Neuronal stem cell (in vitro differentiated cells): ENCODE data around the gene CELSR2.
A peak's percentile ranks its signal among the peaks of the same experiment; 100 is the strongest.

Experiments
- DNase-seq: peaks from one replicate; pipeline ENCODE4 v3.0.0-alpha.2; 2013; ENCODE audit warnings: low spot score
- H2AFZ ChIP-seq: one replicate; pipeline ENCODE4 v1.6.1; 2013; ENCODE audit warnings: mild to moderate bottlenecking, low read length, inconsistent platforms
- H2AK5ac ChIP-seq: 2 replicates; pipeline ENCODE4 v1.6.1; 2013; ENCODE audit warnings: low read depth, mild to moderate bottlenecking, inconsistent platforms, low read length, moderate library complexity, mixed read lengths
- H2BK120ac ChIP-seq: 2 replicates; pipeline ENCODE4 v1.6.1; 2013; ENCODE audit warnings: low read depth, mild to moderate bottlenecking, inconsistent platforms, low read length, moderate library complexity, mixed read lengths
- H2BK12ac ChIP-seq: one replicate; pipeline ENCODE4 v1.6.1; 2013; ENCODE audit warnings: low read length, inconsistent platforms
- H2BK15ac ChIP-seq: 2 replicates; pipeline ENCODE4 v1.6.1; 2013; ENCODE audit warnings: mild to moderate bottlenecking, low read length, inconsistent platforms, mixed read lengths
- H2BK5ac ChIP-seq: one replicate; pipeline ENCODE4 v1.6.1; 2013; ENCODE audit warnings: inconsistent platforms, mild to moderate bottlenecking, low read length, moderate library complexity
- H3K14ac ChIP-seq: one replicate; pipeline ENCODE4 v1.6.1; 2013; ENCODE audit warnings: low read length, inconsistent platforms
- H3K18ac ChIP-seq: 2 replicates; pipeline ENCODE4 v1.6.1; 2013; ENCODE audit warnings: low read length, inconsistent platforms
- H3K23ac ChIP-seq: 2 replicates; pipeline ENCODE4 v1.6.1; 2013; ENCODE audit warnings: low read depth, mild to moderate bottlenecking, mixed read lengths, low read length, inconsistent platforms; ENCODE audit not compliant: poor library complexity
- H3K27ac ChIP-seq: replicated peaks from 3 replicates; pipeline ENCODE4 v1.5.1; 2013; ENCODE audit warnings: low read length, inconsistent platforms
- H3K27me3 ChIP-seq, 3 experiments: 2 replicates each; pipeline ENCODE4 v1.6.1; 2013; ENCODE audit warnings: low read length in 3 of 3, mild to moderate bottlenecking in 2 of 3, inconsistent platforms in 1 of 3, low read depth in 1 of 3, mixed read lengths in 1 of 3, moderate library complexity in 1 of 3; ENCODE audit not compliant: control insufficient read depth in 3 of 3, insufficient read depth in 3 of 3
- H3K36me3 ChIP-seq, 2 donors: replicated peaks in 1 of 2; 2 replicates each; pipeline ENCODE4 v1.6.1; 2013; ENCODE audit warnings: low read length in 2 of 2; ENCODE audit not compliant: control insufficient read depth in 2 of 2, insufficient read depth in 2 of 2
- H3K4ac ChIP-seq: 2 replicates; pipeline ENCODE4 v1.6.1; 2013; ENCODE audit warnings: inconsistent platforms, mild to moderate bottlenecking, low read length, moderate library complexity
- H3K4me1 ChIP-seq, 2 donors: 1 replicate in 1 of 2; 2 replicates in 1 of 2; pipeline ENCODE4 v1.6.1; 2013; ENCODE audit warnings: low read length in 2 of 2, low read depth in 1 of 2; ENCODE audit not compliant: control insufficient read depth in 2 of 2, insufficient read depth in 1 of 2
- H3K4me2 ChIP-seq: one replicate; pipeline ENCODE4 v1.6.1; 2013; ENCODE audit warnings: mild to moderate bottlenecking, low read length, inconsistent platforms; ENCODE audit not compliant: insufficient read depth, poor library complexity, severe bottlenecking
- H3K4me3 ChIP-seq, 2 donors: 2 replicates each; pipeline ENCODE4 v1.5.1; 2013; ENCODE audit warnings: low read length in 2 of 2, mild to moderate bottlenecking in 2 of 2, inconsistent platforms in 1 of 2, moderate library complexity in 1 of 2
- H3K79me1 ChIP-seq: one replicate; pipeline ENCODE4 v1.6.1; 2013; ENCODE audit warnings: low read depth, mild to moderate bottlenecking, inconsistent platforms, low read length, moderate library complexity
- H3K9ac ChIP-seq: one replicate; pipeline ENCODE4 v1.6.1; 2013; ENCODE audit warnings: mild to moderate bottlenecking, low read depth, low read length, inconsistent platforms; ENCODE audit not compliant: poor library complexity
- H3K9me3 ChIP-seq, 2 donors: replicated peaks in 1 of 2; 2 replicates each; pipeline versions ENCODE3 to v1.6.1; 2013; ENCODE audit warnings: low read length in 2 of 2, mild to moderate bottlenecking in 2 of 2, inconsistent platforms in 1 of 2, low read depth in 1 of 2, mixed read lengths in 1 of 2, moderate library complexity in 1 of 2; ENCODE audit not compliant: control insufficient read depth in 2 of 2, insufficient read depth in 1 of 2
- H4K8ac ChIP-seq: one replicate; pipeline ENCODE4 v1.6.1; 2013; ENCODE audit warnings: low read depth, mild to moderate bottlenecking, inconsistent platforms, low read length, moderate library complexity
- H4K91ac ChIP-seq: one replicate; pipeline ENCODE4 v1.6.1; 2013; ENCODE audit warnings: low read length, low read depth, mild to moderate bottlenecking, inconsistent platforms; ENCODE audit not compliant: poor library complexity
- WGBS, 2 donors: extraction: QIAGEN DNeasy Blood & Tissue Kit; methylation state at CpG; one replicate each; pipeline ENCODE4 v1.1.7; 2013; ENCODE audit warnings: missing lambda C conversion rate in 2 of 2, mixed read lengths in 1 of 2; ENCODE audit not compliant: insufficient read length in 2 of 2, insufficient replicate concordance in 1 of 2; ENCODE audit errors: extremely low coverage in 2 of 2; 5-methylcytosine and 5-hydroxymethylcytosine counted together

CELSR2 gene

GRCh38 chr1:109256971-109257681 is 7.8 kb downstream of the CELSR2 start:
- no peak overlapping the region for H4K8ac ChIP-seq
- H2BK5ac ChIP-seq = no peak overlapping the region
- H3K4ac ChIP-seq = no peak overlapping the region
- H3K4me2 ChIP-seq = no peak overlapping the region
- H3K4me3 ChIP-seq = no peak overlapping the region
- peaks cover 34 to 79% of the 10 kb centered on the region in 2 donors for H3K36me3 ChIP-seq
- H3K18ac ChIP-seq = peak overlapping the region; percentile 68
- H2BK15ac ChIP-seq = peak overlapping the region; percentile 29
- H2AK5ac ChIP-seq = peak overlapping the region; percentile 0
- WGBS, 2 donors = no CpG with 5 or more reads among the region's 5 CpGs
- no peak overlapping the region for H3K9ac ChIP-seq
- DNase-seq = no peak
- H2BK120ac ChIP-seq = no peak overlapping the region
- peak overlapping the region; percentile 7 for H2BK12ac ChIP-seq
- H2AFZ ChIP-seq = no peak overlapping the region
- H3K4me1 ChIP-seq = peaks cover 65 to 70% of the 10 kb centered on the region in 2 donors
- no peak overlapping the region for H3K14ac ChIP-seq
- H3K27me3 ChIP-seq = no peaks in the 10 kb centered on the region
- peak overlapping the region; percentile 4 for H4K91ac ChIP-seq
- peaks cover 7 to 10% of the 10 kb centered on the region in 2 donors for H3K9me3 ChIP-seq
- H3K27ac ChIP-seq = peak overlapping the region; percentile 23
- H3K79me1 ChIP-seq = peaks cover 30% of the 10 kb centered on the region
- no peak overlapping the region for H3K23ac ChIP-seq

DNA sequence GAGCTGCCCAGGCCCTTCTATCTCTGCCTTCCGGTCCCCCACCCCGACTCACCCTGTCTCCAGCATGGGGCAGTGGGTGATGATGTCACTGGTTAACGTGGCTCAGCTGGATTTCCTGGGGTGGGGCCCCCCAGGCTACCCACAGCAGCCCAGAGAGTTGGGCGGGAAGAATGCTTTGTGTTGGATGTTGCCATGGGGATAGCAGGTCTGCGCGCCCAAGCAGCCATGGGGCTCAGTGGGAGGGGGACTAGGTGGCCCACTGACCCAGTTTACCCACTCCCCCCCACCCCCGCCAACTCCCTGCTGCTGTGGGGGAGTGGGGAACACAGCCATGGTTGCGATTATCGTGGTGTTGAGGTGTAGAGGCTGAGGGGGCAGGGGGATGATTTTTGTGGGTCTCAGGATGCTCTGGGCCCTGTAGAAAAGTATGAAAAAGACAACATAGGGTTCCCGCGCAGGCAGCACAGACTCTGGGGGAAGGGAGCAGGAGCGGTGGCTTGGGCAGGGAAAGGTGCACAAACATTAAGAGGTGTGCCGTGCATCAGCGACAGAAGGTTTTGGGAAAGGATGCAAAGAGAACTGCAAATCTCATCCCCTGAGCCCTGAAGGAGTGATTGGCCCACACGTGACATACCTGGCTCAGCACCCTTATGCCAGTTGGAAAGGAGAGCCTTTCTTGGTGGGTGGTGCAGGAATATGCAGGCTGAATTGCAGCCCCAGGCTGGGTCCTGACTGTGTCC is 8.5 kb downstream of the CELSR2 start:
- no CpG with 5 or more reads among the region's 15 CpGs for WGBS, 2 donors
- Histone ChIP-seq H3K9me3 (peaks cover 2 to 3% of the 10 kb centered on the region in 2 donors), H3K27me3 (no peaks in the 10 kb centered on the region), H3K9ac (no peak overlapping the region), H4K8ac (no peak overlapping the region), H3K4me1 (peaks cover 62 to 68% of the 10 kb centered on the region in 2 donors), H2BK15ac (peak overlapping the region; percentile 29), H3K27ac (peak overlapping the region; percentile 32), H2AK5ac (peak overlapping the region; percentile 0), H3K14ac (peak overlapping the region; percentile 58), H3K23ac (no peak overlapping the region), H3K36me3 (peaks cover 33 to 79% of the 10 kb centered on the region in 2 donors), H2AFZ (no peak overlapping the region), H2BK12ac (peak overlapping the region; percentile 10), H2BK5ac (no peak overlapping the region), H3K4me2 (no peak overlapping the region), H4K91ac (peak overlapping the region; percentile 4), H3K79me1 (peaks cover 25% of the 10 kb centered on the region), H3K4me3 (no peak overlapping the region), H3K18ac (peak overlapping the region; percentile 68), H3K4ac (peak overlapping the region; percentile 43), H2BK120ac (no peak overlapping the region)
- DNase-seq = no peak

DNA sequence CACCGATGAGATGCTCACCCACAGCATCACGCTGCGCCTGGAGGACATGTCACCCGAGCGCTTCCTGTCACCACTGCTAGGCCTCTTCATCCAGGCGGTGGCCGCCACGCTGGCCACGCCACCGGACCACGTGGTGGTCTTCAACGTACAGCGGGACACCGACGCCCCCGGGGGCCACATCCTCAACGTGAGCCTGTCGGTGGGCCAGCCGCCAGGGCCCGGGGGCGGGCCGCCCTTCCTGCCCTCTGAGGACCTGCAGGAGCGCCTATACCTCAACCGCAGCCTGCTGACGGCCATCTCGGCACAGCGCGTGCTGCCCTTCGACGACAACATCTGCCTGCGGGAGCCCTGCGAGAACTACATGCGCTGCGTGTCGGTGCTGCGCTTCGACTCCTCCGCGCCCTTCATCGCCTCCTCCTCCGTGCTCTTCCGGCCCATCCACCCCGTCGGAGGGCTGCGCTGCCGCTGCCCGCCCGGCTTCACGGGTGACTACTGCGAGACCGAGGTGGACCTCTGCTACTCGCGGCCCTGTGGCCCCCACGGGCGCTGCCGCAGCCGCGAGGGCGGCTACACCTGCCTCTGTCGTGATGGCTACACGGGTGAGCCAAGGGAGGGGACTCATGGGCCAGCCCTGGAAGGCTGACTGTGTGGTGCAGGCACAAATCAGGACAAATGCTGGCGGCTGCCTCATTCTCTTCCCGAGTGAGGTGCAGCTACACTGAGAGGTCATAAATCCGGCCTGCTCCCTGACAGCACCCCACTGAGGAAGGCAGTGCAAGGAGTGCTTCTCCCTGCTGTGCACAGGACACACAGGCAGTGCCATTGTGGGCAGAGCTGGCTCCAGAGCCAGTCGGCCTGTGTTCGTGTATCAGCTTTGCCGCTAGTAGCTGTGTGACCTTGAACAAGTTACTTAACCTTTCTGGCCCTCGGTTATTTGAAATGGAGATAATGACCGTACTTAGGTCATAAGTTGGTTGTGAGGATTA is 9.4 kb downstream of the CELSR2 start:
- Histone ChIP-seq H3K4me3 (no peak overlapping the region), H2BK15ac (peak overlapping the region; percentile 29), H4K8ac (no peak overlapping the region), H2BK5ac (peak overlapping the region; percentile 0), H4K91ac (peak overlapping the region; percentile 41), H3K4ac (no peak overlapping the region), H2BK120ac (peak overlapping the region; percentile 33), H3K27ac (peak overlapping the region; percentile 96), H3K27me3 (no peaks in the 10 kb centered on the region), H3K4me1 (peaks cover 53 to 59% of the 10 kb centered on the region in 2 donors), H2AK5ac (peak overlapping the region; percentile 0), H3K36me3 (peaks cover 37 to 82% of the 10 kb centered on the region in 2 donors), H3K79me1 (peaks cover 22% of the 10 kb centered on the region), H3K9me3 (peaks cover 0 to 2% of the 10 kb centered on the region in 2 donors), H2AFZ (no peak overlapping the region), H3K4me2 (no peak overlapping the region), H3K9ac (no peak overlapping the region), H3K18ac (peak overlapping the region; percentile 36), H3K14ac (no peak overlapping the region), H3K23ac (peak overlapping the region; percentile 4), H2BK12ac (peak overlapping the region; percentile 96)
- no CpG with 5 or more reads among the region's 69 CpGs for WGBS, 2 donors
- DNase-seq = no peak
